Central memory CD8-positive, alpha-beta T cell (primary cell): ENCODE results near the gene TACO1.

Experiments used
- ATAC-seq: fragments of 150-1000 bp; cut with Tn5 transposase; replicated peaks from 2 replicates; pipeline ENCODE4 v1.10.0; 2022; ENCODE audit warnings: mild to moderate bottlenecking, moderate FRiP score, moderate number of reproducible peaks; ENCODE audit not compliant: poor library complexity, severe bottlenecking; ENCODE audit errors: extremely low read depth
- DNase-seq, 2 donors: peaks; one replicate each; pipeline ENCODE4 v3.0.0; 2021; ENCODE audit warnings: low spot score in 2 of 2
- H3K27ac Mint-ChIP-seq: one replicate; pipeline ENCODE4 v1.8.0; 2022; ENCODE audit warnings: low read depth, mild to moderate bottlenecking, moderate library complexity, mixed read lengths
- H3K27me3 Mint-ChIP-seq: one replicate; pipeline ENCODE4 v1.8.0; 2022; ENCODE audit warnings: mixed read lengths
- H3K36me3 Mint-ChIP-seq: one replicate; pipeline ENCODE4 v1.8.0; 2022; ENCODE audit warnings: mild to moderate bottlenecking, moderate library complexity, mixed read lengths; ENCODE audit not compliant: insufficient read depth
- H3K4me1 Mint-ChIP-seq: one replicate; pipeline ENCODE4 v1.8.0; 2022; ENCODE audit warnings: mixed read lengths
- H3K4me3 Mint-ChIP-seq: one replicate; pipeline ENCODE4 v1.8.0; 2022; ENCODE audit warnings: mild to moderate bottlenecking, moderate library complexity, mixed read lengths
- H3K9me3 Mint-ChIP-seq: one replicate; pipeline ENCODE4 v1.8.0; 2022; ENCODE audit warnings: mixed read lengths

Gene TACO1

DNA sequence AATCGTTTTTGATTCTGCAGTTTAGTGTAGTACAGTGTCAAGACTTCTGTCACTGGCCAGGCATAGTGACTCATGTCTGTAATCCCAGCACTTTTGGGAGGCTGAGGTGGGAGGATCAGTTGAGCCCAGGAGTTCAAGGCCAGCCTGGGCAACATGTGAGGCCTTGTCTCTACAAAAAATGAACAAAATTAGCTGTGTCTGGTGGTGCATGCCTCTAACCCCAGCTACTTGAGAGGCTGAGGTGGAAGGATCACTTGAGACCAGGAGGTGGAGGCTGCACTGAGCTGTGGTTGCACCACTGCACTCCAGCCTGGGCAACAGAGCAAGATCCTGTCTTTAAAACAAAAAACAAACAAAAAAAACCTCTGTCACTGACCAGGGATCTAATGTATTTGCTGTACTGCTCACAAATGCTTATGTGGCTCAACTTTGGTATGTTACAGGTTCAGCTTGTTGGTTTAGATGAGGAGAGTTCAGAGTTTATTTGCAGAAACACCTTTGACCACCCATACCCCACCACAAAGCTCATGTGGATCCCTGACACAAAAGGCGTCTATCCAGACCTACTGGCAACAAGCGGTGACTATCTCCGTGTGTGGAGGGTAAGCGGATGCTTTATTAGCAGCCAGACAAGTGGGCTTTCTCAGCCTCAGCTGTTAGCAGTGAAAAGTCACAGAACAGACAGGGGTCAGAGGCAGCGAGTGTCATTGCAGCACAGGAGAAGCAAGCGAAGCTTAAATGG is 22.5 kb upstream of the TACO1 start:
- H3K4me1 Mint-ChIP-seq, result peaks cover 33% of the 10 kb centered on the region
- H3K27ac Mint-ChIP-seq, result no peak overlapping the region
- H3K4me3 Mint-ChIP-seq, result no peak overlapping the region
- H3K9me3 Mint-ChIP-seq, result no peaks in the 10 kb centered on the region
- no peak for DNase-seq
- ATAC-seq, result no peak
- peaks cover 38% of the 10 kb centered on the region for H3K36me3 Mint-ChIP-seq
- H3K27me3 Mint-ChIP-seq, result no peaks in the 10 kb centered on the region

GRCh38 chr17:63578769-63579111 is 22.0 kb upstream of the TACO1 start:
- no peak for DNase-seq
- H3K4me1 Mint-ChIP-seq, result peaks cover 31% of the 10 kb centered on the region
- no peaks in the 10 kb centered on the region for H3K9me3 Mint-ChIP-seq
- H3K4me3 Mint-ChIP-seq, result no peak overlapping the region
- no peaks in the 10 kb centered on the region for H3K27me3 Mint-ChIP-seq
- peaks cover 40% of the 10 kb centered on the region for H3K36me3 Mint-ChIP-seq
- ATAC-seq, result no peak
- H3K27ac Mint-ChIP-seq, result no peak overlapping the region

GRCh38 chr17:63579633-63580032 is 21.1 kb upstream of the TACO1 start:
- Mint-ChIP-seq H3K27me3 (no peaks in the 10 kb centered on the region), H3K27ac (peak overlapping the region; percentile 35), H3K4me3 (no peak overlapping the region), H3K4me1 (peaks cover 29% of the 10 kb centered on the region), H3K9me3 (no peaks in the 10 kb centered on the region), H3K36me3 (peaks cover 38% of the 10 kb centered on the region)
- ATAC-seq, result no peak
- DNase-seq, result no peak

GRCh38 chr17:63587770-63588169 is 12.9 kb upstream of the TACO1 start:
- ATAC-seq, result no peak
- Mint-ChIP-seq H3K4me3 (no peak overlapping the region), H3K36me3 (peaks cover 41% of the 10 kb centered on the region), H3K4me1 (peaks cover 24% of the 10 kb centered on the region), H3K9me3 (no peaks in the 10 kb centered on the region), H3K27ac (no peak overlapping the region), H3K27me3 (no peaks in the 10 kb centered on the region)
- no peak for DNase-seq

- no peak for ATAC-seq
- H3K4me1 Mint-ChIP-seq, result peaks cover 29% of the 10 kb centered on the region
- H3K4me3 Mint-ChIP-seq, result no peak overlapping the region
- no peaks in the 10 kb centered on the region for H3K9me3 Mint-ChIP-seq
- H3K36me3 Mint-ChIP-seq, result peaks cover 39% of the 10 kb centered on the region
- no peaks in the 10 kb centered on the region for H3K27me3 Mint-ChIP-seq
- DNase-seq, result no peak
- no peak overlapping the region for H3K27ac Mint-ChIP-seq
Observed at GRCh38 chr17:63588797-63589196, 11.9 kb upstream of the TACO1 start.

DNA sequence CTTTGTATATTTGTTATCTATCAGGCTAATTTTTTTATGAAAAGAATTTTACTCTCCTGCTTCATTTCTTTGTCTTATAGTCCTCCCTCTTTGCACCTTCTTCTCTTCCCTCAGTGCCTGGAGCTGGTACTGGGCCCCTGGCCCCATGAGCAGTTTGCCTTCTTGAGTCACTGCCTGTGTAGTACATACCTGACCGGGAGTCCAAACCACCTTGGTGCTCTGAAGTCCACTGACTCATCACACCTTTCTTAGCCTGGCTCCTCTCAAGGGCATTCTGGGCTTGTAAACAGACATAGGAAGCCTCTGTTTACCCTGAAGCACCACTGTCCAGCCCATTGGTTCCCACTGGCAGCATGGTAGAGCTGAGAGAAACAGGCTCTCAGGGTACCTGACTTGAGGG is 11.0 kb upstream of the TACO1 start:
- DNase-seq, result no peak
- Mint-ChIP-seq H3K36me3 (peaks cover 39% of the 10 kb centered on the region), H3K4me3 (no peak overlapping the region), H3K27ac (peak overlapping the region; percentile 34), H3K27me3 (no peaks in the 10 kb centered on the region), H3K9me3 (no peaks in the 10 kb centered on the region), H3K4me1 (peaks cover 26% of the 10 kb centered on the region)
- no peak for ATAC-seq

DNA sequence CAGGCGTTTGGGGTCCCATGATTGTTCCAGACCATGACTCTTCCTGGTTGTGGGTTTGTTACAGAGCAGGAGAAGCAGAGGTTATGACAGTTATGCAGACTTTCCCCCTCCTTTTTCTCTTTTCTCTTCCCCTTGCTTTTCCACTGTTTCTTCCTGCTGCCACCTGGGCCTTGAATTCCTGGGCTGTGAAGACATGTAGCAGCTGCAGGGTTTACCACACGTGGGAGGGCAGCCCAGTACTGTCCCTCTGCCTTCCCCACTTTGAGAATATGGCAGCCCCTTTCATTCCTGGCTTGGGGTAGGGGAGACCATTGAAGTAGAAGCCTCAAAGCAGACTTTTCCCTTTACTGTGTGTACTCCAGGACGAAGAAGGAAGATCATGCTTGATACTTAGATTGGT is 7.9 kb upstream of the TACO1 start:
- Mint-ChIP-seq H3K36me3 (peaks cover 27% of the 10 kb centered on the region), H3K9me3 (no peaks in the 10 kb centered on the region), H3K4me1 (peaks cover 29% of the 10 kb centered on the region), H3K27me3 (no peaks in the 10 kb centered on the region), H3K27ac (peak overlapping the region; percentile 41), H3K4me3 (no peak overlapping the region)
- ATAC-seq (no peak), DNase-seq (no peak)

DNA sequence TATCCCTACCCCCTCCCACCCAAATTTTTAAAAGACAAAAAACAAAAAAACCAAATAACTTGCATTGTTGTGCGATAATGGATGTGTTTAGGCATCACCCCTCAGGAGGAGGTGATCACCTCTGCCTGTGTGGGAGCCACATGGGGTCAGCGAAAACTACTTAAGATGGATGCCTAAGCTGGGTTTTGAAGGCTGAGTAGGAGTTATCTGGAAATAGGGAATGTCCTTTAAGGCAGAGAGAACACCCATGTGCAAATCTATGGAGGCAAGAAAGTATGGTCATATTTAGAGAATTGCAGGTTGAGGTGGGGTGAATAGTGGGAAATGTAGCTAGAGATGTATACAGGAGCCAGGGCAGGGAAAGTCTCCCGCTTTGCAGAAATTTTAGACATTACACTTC is 5.6 kb upstream of the TACO1 start:
- ATAC-seq (no peak), DNase-seq (no peak)
- Mint-ChIP-seq H3K9me3 (no peaks in the 10 kb centered on the region), H3K27me3 (no peaks in the 10 kb centered on the region), H3K27ac (no peak overlapping the region), H3K36me3 (peaks cover 11% of the 10 kb centered on the region), H3K4me3 (no peak overlapping the region), H3K4me1 (peaks cover 43% of the 10 kb centered on the region)

GRCh38 chr17:63596856-63597586 is 3.7 kb upstream of the TACO1 start:
- Mint-ChIP-seq H3K36me3 (peaks cover 7% of the 10 kb centered on the region), H3K9me3 (no peaks in the 10 kb centered on the region), H3K4me1 (peaks cover 49% of the 10 kb centered on the region), H3K4me3 (peak overlapping the region; percentile 52), H3K27me3 (no peaks in the 10 kb centered on the region), H3K27ac (peak overlapping the region; percentile 39)
- DNase-seq (no peak), ATAC-seq (peak; percentile 74)

DNA sequence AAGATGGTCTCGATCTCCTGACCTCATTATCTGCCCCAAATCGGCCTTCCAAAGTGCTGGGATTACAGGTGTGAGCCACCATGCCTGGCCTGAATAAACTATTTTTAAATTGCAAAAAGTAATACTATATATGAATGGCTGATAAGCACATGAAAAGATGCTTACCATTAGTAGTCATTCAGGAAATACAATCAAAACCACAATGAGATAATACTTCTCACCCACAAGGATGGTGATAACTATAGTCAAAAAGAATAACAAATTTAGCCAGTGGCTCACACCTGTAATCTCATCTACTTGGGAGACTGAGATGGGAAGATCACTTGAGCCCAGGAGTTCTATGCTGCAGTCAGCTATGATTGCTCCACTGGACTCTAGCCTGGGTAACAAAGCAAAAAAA is 2.4 kb upstream of the TACO1 start:
- H3K9me3 Mint-ChIP-seq, result no peaks in the 10 kb centered on the region
- peak overlapping the region; percentile 52 for H3K4me3 Mint-ChIP-seq
- H3K27me3 Mint-ChIP-seq, result no peaks in the 10 kb centered on the region

DNA sequence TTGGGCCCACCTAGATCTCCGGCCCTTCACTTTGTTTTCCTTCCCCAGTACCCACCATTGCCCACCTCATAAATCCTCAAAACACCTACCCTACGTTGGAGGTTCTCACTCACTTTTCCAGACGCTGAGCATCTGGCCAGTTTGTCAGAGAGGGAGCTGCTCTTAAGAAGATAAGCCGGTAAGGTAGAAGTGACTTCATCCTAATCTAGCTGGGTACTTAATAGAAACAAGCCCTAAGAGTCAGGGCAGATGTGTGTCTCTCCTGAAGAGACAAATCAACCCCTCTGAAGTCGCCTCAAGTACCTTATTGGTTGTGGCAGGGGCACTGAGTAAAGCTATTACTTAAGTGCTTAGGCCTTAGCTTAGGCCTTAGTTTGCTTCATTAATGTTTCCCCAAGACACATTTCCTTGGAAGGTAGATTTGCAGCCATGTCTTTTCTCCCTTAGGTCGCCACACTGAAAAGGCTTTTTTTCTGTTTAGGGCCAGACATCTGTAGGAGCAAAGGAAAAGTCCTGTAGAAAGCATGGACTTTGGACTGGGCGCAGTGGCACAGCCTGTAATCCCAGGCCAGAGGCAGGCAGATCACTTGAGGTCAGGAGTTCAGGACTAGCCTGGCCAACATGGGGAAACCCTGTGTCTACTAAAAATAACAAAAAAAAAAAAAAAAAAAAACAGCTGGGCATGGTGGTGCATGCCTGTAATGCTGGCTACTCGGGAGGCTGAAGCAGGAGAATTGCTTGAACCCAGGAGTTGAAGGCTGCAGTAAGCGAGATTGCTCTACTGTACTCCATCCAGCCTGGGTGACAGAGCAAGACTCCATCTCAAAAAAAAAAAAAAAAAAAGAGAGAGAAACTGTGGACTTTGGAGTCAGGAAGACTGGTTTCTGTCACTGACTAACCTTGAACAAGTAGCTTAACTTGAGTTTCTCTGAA is 1.0 kb downstream of the TACO1 start:
- peak overlapping the region; percentile 88 for H3K4me3 Mint-ChIP-seq
- no peaks in the 10 kb centered on the region for H3K9me3 Mint-ChIP-seq
- ATAC-seq, result no peak
- peak overlapping the region; percentile 88 for H3K27ac Mint-ChIP-seq
- peaks cover 19% of the 10 kb centered on the region for H3K36me3 Mint-ChIP-seq
- no peaks in the 10 kb centered on the region for H3K27me3 Mint-ChIP-seq
- H3K4me1 Mint-ChIP-seq, result peaks cover 31% of the 10 kb centered on the region
- no peak for DNase-seq

More for the DNA sequence above, 2.4 kb upstream of the TACO1 start:
- Mint-ChIP-seq H3K36me3 (peaks cover 5% of the 10 kb centered on the region), H3K4me1 (peaks cover 42% of the 10 kb centered on the region), H3K27ac (peak overlapping the region; percentile 39)
- DNase-seq, result no peak
- peak; percentile 70 for ATAC-seq

- DNase-seq (no peak), ATAC-seq (no peak)
- Mint-ChIP-seq H3K27ac (peak overlapping the region; percentile 81), H3K27me3 (no peaks in the 10 kb centered on the region), H3K9me3 (no peaks in the 10 kb centered on the region), H3K36me3 (peaks cover 28% of the 10 kb centered on the region), H3K4me1 (peaks cover 18% of the 10 kb centered on the region), H3K4me3 (no peak overlapping the region)
Observed at GRCh38 chr17:63609816-63610573, 9.3 kb downstream of the TACO1 start.
